Measurements from ENCODE around the gene TTC22.

DNA sequence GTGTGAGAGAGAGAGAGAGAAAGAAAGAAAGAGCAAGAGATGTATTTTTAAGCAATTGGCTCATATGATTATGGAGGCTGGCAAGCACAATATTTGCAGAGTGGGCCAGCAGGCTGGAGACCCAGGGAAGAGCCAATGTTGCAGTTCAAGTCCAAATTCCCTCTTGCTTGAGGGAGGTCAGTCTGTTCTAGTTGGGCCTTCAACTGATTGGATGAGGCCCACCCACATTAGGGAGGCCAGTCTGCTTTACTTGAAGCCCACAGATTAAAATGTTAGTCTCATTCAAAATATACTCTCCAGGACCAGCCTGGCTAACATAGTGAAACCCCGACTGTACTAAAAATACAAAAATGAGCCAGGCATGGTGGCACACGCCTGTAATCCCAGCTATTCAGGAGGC, 28.2 kb downstream of the TTC22 start:
- TF ChIP-seq, protein P1, sequence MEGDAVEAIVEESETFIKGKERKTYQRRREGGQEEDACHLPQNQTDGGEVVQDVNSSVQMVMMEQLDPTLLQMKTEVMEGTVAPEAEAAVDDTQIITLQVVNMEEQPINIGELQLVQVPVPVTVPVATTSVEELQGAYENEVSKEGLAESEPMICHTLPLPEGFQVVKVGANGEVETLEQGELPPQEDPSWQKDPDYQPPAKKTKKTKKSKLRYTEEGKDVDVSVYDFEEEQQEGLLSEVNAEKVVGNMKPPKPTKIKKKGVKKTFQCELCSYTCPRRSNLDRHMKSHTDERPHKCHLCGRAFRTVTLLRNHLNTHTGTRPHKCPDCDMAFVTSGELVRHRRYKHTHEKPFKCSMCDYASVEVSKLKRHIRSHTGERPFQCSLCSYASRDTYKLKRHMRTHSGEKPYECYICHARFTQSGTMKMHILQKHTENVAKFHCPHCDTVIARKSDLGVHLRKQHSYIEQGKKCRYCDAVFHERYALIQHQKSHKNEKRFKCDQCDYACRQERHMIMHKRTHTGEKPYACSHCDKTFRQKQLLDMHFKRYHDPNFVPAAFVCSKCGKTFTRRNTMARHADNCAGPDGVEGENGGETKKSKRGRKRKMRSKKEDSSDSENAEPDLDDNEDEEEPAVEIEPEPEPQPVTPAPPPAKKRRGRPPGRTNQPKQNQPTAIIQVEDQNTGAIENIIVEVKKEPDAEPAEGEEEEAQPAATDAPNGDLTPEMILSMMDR (IDR thresholded peaks at IDR 0.05; ENCODE audit: borderline replicate concordance, extremely low read depth, low read length, poor library complexity, severe bottlenecking), result no peak
- no peak for TF ChIP-seq EZH2 (IDR thresholded peaks at IDR 0.05; ENCODE audit: borderline replicate concordance, low read depth, low read length, severe bottlenecking)
